Heart right ventricle (tissue), 16 donors: ENCODE measurements around the gene PGLYRP3. TPM values are rescaled to one million over a fixed set of nuclear protein-coding genes. Genes with fewer than 3 reads are reported as not detected.

Experiments
- ATAC-seq, 8 donors: fragments of 200-7000 bp; cut with Tn5 transposase; one replicate each; pipeline ENCODE4 v1.9.1; 2020; ENCODE audit warnings: mild to moderate bottlenecking in 8 of 8, moderate library complexity in 8 of 8, moderate number of reproducible peaks in 1 of 8
- DNase-seq, 2 donors: peaks; one replicate each; pipeline ENCODE4 v3.0.0-alpha.2; 2020
- H3K27ac ChIP-seq, 10 donors: fragments of 200-600 bp; sonication (generic) in 2 of 10; one replicate each; pipeline versions ENCODE4 v1.5.0 to v1.8.0; 2020 to 2022; ENCODE audit warnings: mild to moderate bottlenecking in 3 of 10
- H3K27me3 ChIP-seq, 7 donors: fragments of 200-600 bp; one replicate each; pipeline ENCODE4 v1.8.0; 2021 to 2022; ENCODE audit warnings: mild to moderate bottlenecking in 2 of 7
- H3K36me3 ChIP-seq, 9 donors: fragments of 200-600 bp; sonication (generic) in 1 of 9; one replicate each; pipeline versions ENCODE4 v1.5.0 to v1.8.0; 2020 to 2022; ENCODE audit warnings: mild to moderate bottlenecking in 2 of 9
- H3K4me1 ChIP-seq, 9 donors: fragments of 200-600 bp; sonication (generic) in 1 of 9; one replicate each; pipeline versions ENCODE4 v1.5.0 to v1.8.0; 2020 to 2022; ENCODE audit warnings: mild to moderate bottlenecking in 4 of 9
- H3K4me3 ChIP-seq, 10 donors: fragments of 200-600 bp; sonication (generic) in 2 of 10; one replicate each; pipeline versions ENCODE4 v1.5.0 to v1.8.0; 2020 to 2022; ENCODE audit warnings: mild to moderate bottlenecking in 7 of 10, moderate library complexity in 2 of 10
- H3K9me3 ChIP-seq, 11 donors: fragments of 200-600 bp in 10 of 11; sonication (generic) in 2 of 11; one replicate each; pipeline versions ENCODE4 v1.5.0 to v1.8.0; 2013 to 2022; ENCODE audit warnings: mild to moderate bottlenecking in 2 of 11, control low read depth in 1 of 11, moderate library complexity in 1 of 11
- CTCF ChIP-seq, 9 donors: fragments of 200-600 bp; sonication (generic) in 2 of 9; IDR thresholded peaks; one replicate each; pipeline versions ENCODE4 v1.5.0 to v1.8.0; 2021 to 2022; ENCODE audit warnings: antibody characterized with exemption in 9 of 9, mild to moderate bottlenecking in 5 of 9, moderate library complexity in 1 of 9
- WGBS, 2 donors: extraction: QIAGEN DNeasy Blood & Tissue Kit; methylation state at CpG; one replicate each; pipeline ENCODE4 v1.1.7; 2013; ENCODE audit warnings: inconsistent platforms in 1 of 2; 5-methylcytosine and 5-hydroxymethylcytosine counted together
- intact Hi-C, 10 donors: fragments of 100-400 bp; cut with DNase I; formaldehyde crosslinking; loops; one replicate each; pipeline versions ENCODE4 v1.11.1 to v1.14.2; 2022
- polyA plus RNA-seq, 2 donors: library from polyadenylated mRNA; stranded (reverse); fragments of 200-250 nt; gene quantifications; one replicate each; pipeline ENCODE4 v1.2.3, GENCODE V29; 2013
- total RNA-seq, 10 donors: library from RNA; stranded (reverse); fragmentation: NEBNext Ultra II Directional in 3 of 10; extraction: Animal tissue kit (Norgen Biotek cat#: 25700) in 3 of 10; gene quantifications; one replicate each; pipeline versions ENCODE4 v1.2.1 to v1.2.4, GENCODE V29; 2021 to 2023
- donor health status: Arrhythmogenic right ventricular cardiomyopathy.
- donor health status: ischemic (EF 13 %, LVEDD 7.1; RV severe dilation, severe dysfunction).
- donor health status: healthy with polysubstance abuse.
- donor health status: DM: no; HTN: yes; CAD: no.
- donor health status: DM: no; HTN: no; CAD: no.
- donor health status: ischemic (EF 25% LVEDD 6.9; RV normal size, moderate dysfunction).
- donor health status: ischemic (EF 25% LVEDD 5.7; RV mildly dilated, moderate dysfunction).
- donor health status: healthy.
- donor health status: DM: yes; HTN: yes; CAD: no.
- donor health status: Ischemic cardiomyopathy.
- donor health status: ischemic (EF 35%, LVEDD 5.7; RV mildly dilated, moderate dysfunction).
- donor health status: nonischemic (EF 11% LVEDD 7.7; RV severe dilation, severe dysfunction).
- donor health status: DM: yes; HTN: yes; CAD: no.
- donor health status: PGD.
- donor health status: ischemic (EF 29% LVEDD 5.4; RV normal size, mild dysfunction).
- donor health status: nonischemic (EF 23%, LVEDD 6.1; RV moderate dilation, normal function).

The PGLYRP3 gene
- total and polyA plus RNA-seq, 12 donors, result not detected

- 53 to 54% methylated on average over 1 of the region's 1 CpG for WGBS, 2 donors
- H3K36me3 ChIP-seq, result no peaks in the 10 kb centered on the region
- ATAC-seq, result no peak
- no peaks in the 10 kb centered on the region for H3K9me3 ChIP-seq
- no peak overlapping the region for H3K4me3 ChIP-seq
- no peak overlapping the region for H3K27ac ChIP-seq
- H3K27me3 ChIP-seq, result peaks cover 0 to 63% (median 13%) of the 10 kb centered on the region in 7 donors
- no peaks in the 10 kb centered on the region for H3K4me1 ChIP-seq
- intact Hi-C loops, result no loop called here
- DNase-seq, result no peak
- no peak for TF ChIP-seq CTCF (IDR thresholded peaks at IDR 0.05)
Observed at GRCh38 chr1:153271711-153272110, 41.0 kb downstream of the PGLYRP3 start.

- Histone ChIP-seq H3K36me3 (no peaks in the 10 kb centered on the region), H3K27me3 (peaks cover 2 to 92% (median 62%) of the 10 kb centered on the region in 7 donors), H3K4me1 (peaks cover 3 to 21% (median 9%) of the 10 kb centered on the region in 9 donors), H3K9me3 (no peaks in the 10 kb centered on the region), H3K4me3 (no peak overlapping the region), H3K27ac (no peak overlapping the region)
- no peak for ATAC-seq
- 79 to 92% methylated on average over 1 of the region's 1 CpG for WGBS, 2 donors
- no peak for DNase-seq
- intact Hi-C loops, result no loop called here
- TF ChIP-seq CTCF (IDR thresholded peaks at IDR 0.05), result peak in 1 of 9 donors; percentile 29
Observed at GRCh38 chr1:153265457-153265856, 47.3 kb downstream of the PGLYRP3 start.

- intact Hi-C loops, result no loop called here
- H3K36me3 ChIP-seq, result no peaks in the 10 kb centered on the region
- ATAC-seq (no peak), DNase-seq (no peak)
- peaks cover 2 to 87% (median 63%) of the 10 kb centered on the region in 7 donors for H3K27me3 ChIP-seq
- WGBS, 2 donors, result 51 to 60% methylated on average over 10 of the region's 10 CpGs
- H3K4me1 ChIP-seq, result peaks cover 3 to 21% (median 9%) of the 10 kb centered on the region in 9 donors
- no peak overlapping the region for H3K27ac ChIP-seq
- no peaks in the 10 kb centered on the region for H3K9me3 ChIP-seq
- no peak overlapping the region for H3K4me3 ChIP-seq
- TF ChIP-seq CTCF (IDR thresholded peaks at IDR 0.05), result no peak
Observed at GRCh38 chr1:153262462-153263157, 50.1 kb downstream of the PGLYRP3 start.

GRCh38 chr1:153262070-153262366 is 50.7 kb downstream of the PGLYRP3 start:
- DNase-seq (no peak), ATAC-seq (no peak)
- Histone ChIP-seq H3K27me3 (peaks cover 2 to 82% (median 63%) of the 10 kb centered on the region in 7 donors), H3K4me1 (peaks cover 3 to 21% (median 9%) of the 10 kb centered on the region in 9 donors), H3K36me3 (no peaks in the 10 kb centered on the region), H3K27ac (no peak overlapping the region), H3K4me3 (peak overlapping the region in 7 of 10 donors; percentile 43 to 54 (median 49)), H3K9me3 (no peaks in the 10 kb centered on the region)
- intact Hi-C loops, result no loop called here
- WGBS, 2 donors, result 60% methylated on average over 6 of the region's 6 CpGs
- TF ChIP-seq CTCF (IDR thresholded peaks at IDR 0.05), result no peak
